ENCODE measurements around the gene ZIC1.

The ZIC1 gene

DNA sequence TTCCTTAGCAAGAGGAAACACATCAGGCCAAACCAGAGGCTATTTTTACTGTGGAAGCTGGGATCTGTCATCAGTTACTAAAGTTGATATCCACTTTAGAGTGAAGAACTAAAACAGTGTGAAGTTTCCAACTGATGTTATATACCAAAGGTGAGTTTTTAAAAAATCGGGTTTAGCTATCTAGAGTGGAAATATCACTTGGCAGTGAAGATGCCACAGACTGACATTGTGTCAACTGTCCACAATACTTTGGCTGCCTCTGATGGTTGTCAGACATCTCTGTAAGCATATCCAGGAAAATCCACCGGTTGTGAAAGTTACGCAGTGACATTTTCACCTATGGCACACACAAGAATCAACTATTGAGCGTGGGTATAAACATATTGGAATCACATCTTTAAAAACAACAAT, 9.2 kb downstream of the ZIC1 start:
- TF ChIP-seq ZNF248 (tag by site-specific recombination; IDR thresholded peaks at IDR 0.05) = no peak
- no peak for TF ChIP-seq ZFP41 (tag by site-specific recombination; IDR thresholded peaks at IDR 0.05; ENCODE audit: borderline replicate concordance)
- TF ChIP-seq, protein P1, sequence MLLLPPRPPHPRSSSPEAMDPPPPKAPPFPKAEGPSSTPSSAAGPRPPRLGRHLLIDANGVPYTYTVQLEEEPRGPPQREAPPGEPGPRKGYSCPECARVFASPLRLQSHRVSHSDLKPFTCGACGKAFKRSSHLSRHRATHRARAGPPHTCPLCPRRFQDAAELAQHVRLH (tag by site-specific recombination; IDR thresholded peaks at IDR 0.05) = no peak
- TF ChIP-seq ZNF677 (tag by site-specific recombination; IDR thresholded peaks at IDR 0.05) = no peak
- no peak for TF ChIP-seq SETDB1 (IDR thresholded peaks at IDR 0.05; ENCODE audit: insufficient read length, low read length)
- TF ChIP-seq GLI4 (tag by site-specific recombination; IDR thresholded peaks at IDR 0.05) = no peak
- TF ChIP-seq ZNF585B (tag by site-specific recombination; IDR thresholded peaks at IDR 0.05) = no peak
- TF ChIP-seq ZNF37A (tag by site-specific recombination; IDR thresholded peaks at IDR 0.05) = no peak
- TF ChIP-seq, protein P2, sequence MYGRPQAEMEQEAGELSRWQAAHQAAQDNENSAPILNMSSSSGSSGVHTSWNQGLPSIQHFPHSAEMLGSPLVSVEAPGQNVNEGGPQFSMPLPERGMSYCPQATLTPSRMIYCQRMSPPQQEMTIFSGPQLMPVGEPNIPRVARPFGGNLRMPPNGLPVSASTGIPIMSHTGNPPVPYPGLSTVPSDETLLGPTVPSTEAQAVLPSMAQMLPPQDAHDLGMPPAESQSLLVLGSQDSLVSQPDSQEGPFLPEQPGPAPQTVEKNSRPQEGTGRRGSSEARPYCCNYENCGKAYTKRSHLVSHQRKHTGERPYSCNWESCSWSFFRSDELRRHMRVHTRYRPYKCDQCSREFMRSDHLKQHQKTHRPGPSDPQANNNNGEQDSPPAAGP (tag by site-specific recombination; IDR thresholded peaks at IDR 0.05) = no peak
- TF ChIP-seq, protein P3, sequence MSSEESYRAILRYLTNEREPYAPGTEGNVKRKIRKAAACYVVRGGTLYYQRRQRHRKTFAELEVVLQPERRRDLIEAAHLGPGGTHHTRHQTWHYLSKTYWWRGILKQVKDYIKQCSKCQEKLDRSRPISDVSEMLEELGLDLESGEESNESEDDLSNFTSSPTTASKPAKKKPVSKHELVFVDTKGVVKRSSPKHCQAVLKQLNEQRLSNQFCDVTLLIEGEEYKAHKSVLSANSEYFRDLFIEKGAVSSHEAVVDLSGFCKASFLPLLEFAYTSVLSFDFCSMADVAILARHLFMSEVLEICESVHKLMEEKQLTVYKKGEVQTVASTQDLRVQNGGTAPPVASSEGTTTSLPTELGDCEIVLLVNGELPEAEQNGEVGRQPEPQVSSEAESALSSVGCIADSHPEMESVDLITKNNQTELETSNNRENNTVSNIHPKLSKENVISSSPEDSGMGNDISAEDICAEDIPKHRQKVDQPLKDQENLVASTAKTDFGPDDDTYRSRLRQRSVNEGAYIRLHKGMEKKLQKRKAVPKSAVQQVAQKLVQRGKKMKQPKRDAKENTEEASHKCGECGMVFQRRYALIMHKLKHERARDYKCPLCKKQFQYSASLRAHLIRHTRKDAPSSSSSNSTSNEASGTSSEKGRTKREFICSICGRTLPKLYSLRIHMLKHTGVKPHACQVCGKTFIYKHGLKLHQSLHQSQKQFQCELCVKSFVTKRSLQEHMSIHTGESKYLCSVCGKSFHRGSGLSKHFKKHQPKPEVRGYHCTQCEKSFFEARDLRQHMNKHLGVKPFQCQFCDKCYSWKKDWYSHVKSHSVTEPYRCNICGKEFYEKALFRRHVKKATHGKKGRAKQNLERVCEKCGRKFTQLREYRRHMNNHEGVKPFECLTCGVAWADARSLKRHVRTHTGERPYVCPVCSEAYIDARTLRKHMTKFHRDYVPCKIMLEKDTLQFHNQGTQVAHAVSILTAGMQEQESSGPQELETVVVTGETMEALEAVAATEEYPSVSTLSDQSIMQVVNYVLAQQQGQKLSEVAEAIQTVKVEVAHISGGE (tag by site-specific recombination; conservative IDR thresholded peaks at IDR 0.05; ENCODE audit: low read depth) = no peak
- no peak for TF ChIP-seq ZNF223 (tag by site-specific recombination; IDR thresholded peaks at IDR 0.05)
- TF ChIP-seq, protein P4, sequence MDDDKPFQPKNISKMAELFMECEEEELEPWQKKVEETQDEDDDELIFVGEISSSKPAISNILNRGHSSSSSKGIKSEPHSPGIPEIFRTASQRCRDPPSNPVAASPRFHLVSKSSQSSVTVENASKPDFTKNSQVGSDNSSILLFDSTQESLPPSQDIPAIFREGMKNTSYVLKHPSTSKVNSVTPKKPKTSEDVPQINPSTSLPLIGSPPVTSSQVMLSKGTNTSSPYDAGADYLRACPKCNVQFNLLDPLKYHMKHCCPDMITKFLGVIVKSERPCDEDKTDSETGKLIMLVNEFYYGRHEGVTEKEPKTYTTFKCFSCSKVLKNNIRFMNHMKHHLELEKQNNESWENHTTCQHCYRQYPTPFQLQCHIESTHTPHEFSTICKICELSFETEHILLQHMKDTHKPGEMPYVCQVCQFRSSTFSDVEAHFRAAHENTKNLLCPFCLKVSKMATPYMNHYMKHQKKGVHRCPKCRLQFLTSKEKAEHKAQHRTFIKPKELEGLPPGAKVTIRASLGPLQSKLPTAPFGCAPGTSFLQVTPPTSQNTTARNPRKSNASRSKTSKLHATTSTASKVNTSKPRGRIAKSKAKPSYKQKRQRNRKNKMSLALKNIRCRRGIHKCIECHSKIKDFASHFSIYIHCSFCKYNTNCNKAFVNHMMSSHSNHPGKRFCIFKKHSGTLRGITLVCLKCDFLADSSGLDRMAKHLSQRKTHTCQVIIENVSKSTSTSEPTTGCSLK (tag by site-specific recombination; IDR thresholded peaks at IDR 0.05) = no peak
- CTCF ChIA-PET = interaction anchor here (1.2 kb wide), 1 partner anchor 79 kb away, joined by 3 read pairs; no protein-coding TSS in a partner anchor
- POLR2A ChIA-PET = no interaction called here
- Histone ChIP-seq H3K36me3 (ENCODE audit: control insufficient read depth in 2 of 2, insufficient read depth in 1 of 2, low read length in 2 of 2) (no peaks in the 10 kb centered on the region), H3K4me3 (ENCODE audit: low read depth, low read length) (no peak overlapping the region), H3K9me3 (ENCODE audit: control insufficient read depth, insufficient read depth, low read depth, low read length) (no peaks in the 10 kb centered on the region), H3K27ac (ENCODE audit: extremely low read depth, low read depth, low read length) (no peak overlapping the region), H3K4me1 (ENCODE audit: control insufficient read depth, insufficient read depth, low read length) (no peaks in the 10 kb centered on the region)

DNA sequence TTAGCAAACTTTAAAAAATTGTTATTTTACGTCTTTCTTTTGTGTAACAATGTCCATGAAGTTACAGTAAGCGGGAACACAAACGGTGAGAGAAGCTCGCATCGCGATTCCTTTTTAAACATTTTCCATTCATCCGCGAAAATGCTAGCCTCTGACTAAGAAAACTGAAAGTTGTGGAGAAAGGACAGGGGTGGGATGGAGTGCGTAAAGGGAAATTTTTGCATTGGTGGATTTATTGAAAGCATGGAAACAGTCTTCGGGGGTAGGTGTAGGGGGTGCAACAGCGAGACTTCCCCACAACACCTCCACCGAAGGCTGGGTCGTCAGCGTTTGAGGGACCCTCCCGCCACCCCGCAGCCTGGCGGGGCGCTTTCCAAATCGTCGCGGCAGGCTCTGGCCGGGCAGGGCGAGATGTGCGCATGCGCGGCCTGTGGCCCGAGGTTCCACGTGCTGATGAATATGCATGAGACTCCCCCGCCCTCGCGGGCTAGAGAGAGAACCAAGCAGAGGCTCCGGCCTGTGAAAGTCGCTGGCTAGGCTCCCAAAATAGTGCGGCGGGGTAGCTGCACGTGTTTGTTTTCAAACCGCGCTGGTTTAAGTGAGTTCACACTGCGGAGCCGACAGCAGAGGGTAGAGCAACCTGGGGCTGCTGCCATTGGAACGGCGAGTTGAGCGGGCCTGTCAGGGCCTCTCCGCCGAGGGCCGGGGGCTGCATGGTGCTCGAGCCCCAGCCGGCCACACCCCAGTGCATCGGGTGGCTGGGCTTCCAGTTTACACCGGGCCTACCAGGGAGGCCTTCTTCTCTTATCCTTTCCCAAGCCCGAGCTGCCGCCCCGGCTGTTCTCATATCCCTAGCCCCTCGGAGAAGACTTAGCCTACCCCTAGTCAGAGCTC, 9.9 kb downstream of the ZIC1 start:
- Histone ChIP-seq H3K9me3 (ENCODE audit: control insufficient read depth, insufficient read depth, low read depth, low read length) (no peaks in the 10 kb centered on the region), H3K36me3 (ENCODE audit: control insufficient read depth in 2 of 2, insufficient read depth in 1 of 2, low read length in 2 of 2) (no peaks in the 10 kb centered on the region), H3K4me1 (ENCODE audit: control insufficient read depth, insufficient read depth, low read length) (no peaks in the 10 kb centered on the region), H3K27ac (ENCODE audit: extremely low read depth, low read depth, low read length) (no peak overlapping the region), H3K4me3 (ENCODE audit: low read depth, low read length) (no peak overlapping the region)
- ChIA-PET CTCF (interaction anchor here (1.2 kb wide), 1 partner anchor 79 kb away, joined by 3 read pairs; no protein-coding TSS in a partner anchor), POLR2A (no interaction called here)
- TF ChIP-seq SP3 (tag by site-specific recombination; IDR thresholded peaks at IDR 0.05) = no peak
- no peak for TF ChIP-seq ZNF48 (tag by site-specific recombination; IDR thresholded peaks at IDR 0.05)
- TF ChIP-seq ZFP41 (tag by site-specific recombination; IDR thresholded peaks at IDR 0.05; ENCODE audit: borderline replicate concordance) = no peak
- TF ChIP-seq ZNF596 (tag by site-specific recombination; IDR thresholded peaks at IDR 0.05) = no peak

Data from HEK293 (cell line).